HG03520 (cell line): ENCODE data around the gene KRT77.

Source experiments
- ATAC-seq: cut with Tn5 transposase; IDR thresholded peaks from one replicate; pipeline ENCODE4 v1.9.1; 2021; ENCODE audit warnings: mild to moderate bottlenecking, moderate library complexity; ENCODE audit not compliant: unreplicated experiment

The KRT77 gene

DNA sequence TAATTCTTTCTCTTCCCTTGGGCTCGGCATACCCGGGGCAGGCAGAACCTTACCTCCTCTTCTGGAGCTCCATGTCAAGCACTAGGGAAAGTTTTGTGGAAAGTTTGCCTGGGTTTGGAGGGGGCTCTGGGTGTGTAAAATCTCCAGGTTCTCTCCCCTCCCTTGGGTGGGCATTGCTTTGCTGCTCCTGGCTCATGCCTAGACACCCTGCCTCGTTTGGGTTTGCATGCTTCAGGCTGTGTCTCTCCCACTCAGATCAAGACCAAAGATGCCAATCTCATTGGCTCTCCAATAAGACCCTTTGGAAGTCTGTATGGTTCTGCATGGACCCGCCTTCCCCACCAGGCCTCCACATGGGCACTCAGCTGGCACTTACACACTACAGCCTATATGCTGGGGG is 45.1 kb downstream of the KRT77 start:
- ATAC-seq: no peak

DNA sequence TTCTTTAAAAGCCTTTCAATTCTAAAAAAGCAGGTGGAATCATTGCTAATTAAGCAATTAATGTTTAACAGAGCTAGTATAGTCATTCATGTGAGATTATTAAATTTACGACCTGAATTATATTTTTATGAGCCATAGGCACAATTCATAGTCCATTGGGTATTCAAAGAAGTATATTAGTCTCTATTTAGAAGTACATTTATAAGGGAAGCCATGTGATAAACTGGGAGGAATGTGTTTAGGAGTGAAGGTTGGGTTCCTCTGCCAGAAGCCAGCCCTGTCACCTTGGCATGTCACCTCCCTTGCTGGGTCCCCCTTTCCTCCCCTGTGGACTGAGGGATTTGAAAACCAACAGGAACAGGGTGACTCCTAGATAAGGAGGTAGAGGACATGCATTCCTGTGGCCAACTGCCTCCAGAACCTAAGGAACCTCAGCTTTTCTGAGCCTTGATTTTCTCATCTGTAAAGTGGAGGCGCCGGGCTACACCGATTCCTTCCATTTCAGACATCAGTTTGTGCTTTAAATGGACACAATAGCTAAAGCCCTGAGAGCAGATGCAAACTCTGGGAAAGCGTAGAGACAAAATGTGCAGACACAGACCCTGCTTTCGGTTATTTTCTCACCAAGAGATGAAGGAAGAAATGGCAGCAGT is 45.9 kb downstream of the KRT77 start:
- no peak for ATAC-seq

DNA sequence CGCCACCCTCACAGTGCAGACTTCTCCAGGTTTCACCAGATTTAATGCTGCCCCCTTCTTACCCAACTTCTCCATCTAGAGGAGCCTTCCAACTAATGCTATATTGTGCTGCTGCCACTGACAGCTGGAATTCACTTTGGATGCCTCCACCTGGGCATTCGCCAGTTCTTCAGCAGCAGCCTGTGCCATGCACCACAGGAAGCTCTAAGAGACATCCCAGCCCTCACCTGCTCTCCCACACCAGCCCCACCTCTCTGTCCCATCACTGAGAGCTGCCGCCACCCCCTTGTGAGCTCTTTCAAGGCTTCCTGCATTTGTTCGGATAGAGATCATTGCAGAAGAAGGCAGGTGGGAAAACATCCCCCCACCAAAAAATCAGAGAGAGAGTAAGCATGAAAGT is 46.7 kb downstream of the KRT77 start:
- no peak for ATAC-seq

DNA sequence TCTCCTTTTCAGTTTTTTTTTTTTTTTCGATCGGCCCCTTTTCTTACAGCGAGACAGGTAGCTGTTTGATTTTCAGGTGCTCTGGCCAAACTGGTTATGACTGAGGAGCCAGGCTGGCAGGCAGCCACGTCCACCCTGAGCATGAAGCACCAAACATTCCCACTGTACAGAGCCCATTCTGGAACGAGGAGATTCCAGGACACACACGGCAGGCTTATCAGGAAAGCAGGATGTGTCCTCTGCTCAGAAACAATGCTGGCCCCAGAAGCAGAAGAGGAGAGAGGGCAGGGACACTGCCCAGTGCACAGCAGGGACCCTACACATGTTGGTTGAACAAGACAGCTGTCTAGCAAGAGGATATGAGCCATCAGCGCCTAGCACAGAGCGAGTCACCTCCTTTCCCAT is 47.6 kb downstream of the KRT77 start:
- ATAC-seq: no peak

DNA sequence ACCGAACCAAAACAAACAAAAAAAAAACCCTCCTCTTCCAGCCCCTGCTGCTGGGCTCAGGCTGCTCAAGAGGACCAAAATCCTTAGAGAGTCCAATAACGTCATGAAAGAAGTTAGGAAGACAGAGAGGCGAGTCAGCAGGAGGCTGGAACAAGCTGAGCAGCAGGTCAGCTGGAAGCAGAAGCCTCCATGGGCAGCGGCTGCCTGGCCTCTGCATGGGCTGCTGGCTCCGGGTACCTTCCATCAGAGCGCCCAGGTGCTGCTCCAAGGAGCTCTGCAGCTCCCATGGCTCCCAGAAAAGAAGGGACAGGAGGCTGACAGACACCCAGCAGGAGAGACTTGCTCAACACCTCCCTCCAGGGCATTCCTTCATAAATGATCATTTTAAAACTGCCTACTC is 48.1 kb downstream of the KRT77 start:
- no peak for ATAC-seq

DNA sequence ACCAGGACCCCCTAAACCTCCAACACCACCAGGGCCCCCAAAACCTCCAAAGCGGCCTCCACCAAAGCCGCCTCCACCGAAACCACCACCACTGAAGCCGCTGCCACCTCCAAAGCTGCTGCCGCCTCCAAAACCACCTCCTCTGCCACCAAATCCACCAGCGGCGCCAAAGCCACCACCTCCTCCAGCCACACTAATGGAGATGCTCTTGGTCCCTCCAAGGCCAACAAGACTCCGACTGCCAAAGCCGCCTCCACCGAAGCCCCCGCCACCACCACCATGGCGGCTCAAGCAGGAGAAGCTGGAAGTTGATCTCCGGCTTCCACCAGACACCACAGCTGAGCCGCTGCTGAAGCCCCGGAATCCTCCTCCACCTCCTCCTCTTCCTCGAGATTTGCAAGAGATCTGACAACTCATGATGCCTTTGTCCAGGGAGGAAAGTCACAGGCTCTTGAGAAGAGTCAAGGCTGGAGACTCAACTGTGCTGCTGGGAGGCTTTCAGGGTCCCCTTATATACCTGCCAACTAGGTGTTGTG is 51.5 kb downstream of the KRT77 start, which contains the start of gene KRT2:
Gene KRT2 (minus strand): TSS at position 486 of the 536 bp plus-strand sequence. CDS start 69 bp downstream, at position 417.
- no peak for ATAC-seq

DNA sequence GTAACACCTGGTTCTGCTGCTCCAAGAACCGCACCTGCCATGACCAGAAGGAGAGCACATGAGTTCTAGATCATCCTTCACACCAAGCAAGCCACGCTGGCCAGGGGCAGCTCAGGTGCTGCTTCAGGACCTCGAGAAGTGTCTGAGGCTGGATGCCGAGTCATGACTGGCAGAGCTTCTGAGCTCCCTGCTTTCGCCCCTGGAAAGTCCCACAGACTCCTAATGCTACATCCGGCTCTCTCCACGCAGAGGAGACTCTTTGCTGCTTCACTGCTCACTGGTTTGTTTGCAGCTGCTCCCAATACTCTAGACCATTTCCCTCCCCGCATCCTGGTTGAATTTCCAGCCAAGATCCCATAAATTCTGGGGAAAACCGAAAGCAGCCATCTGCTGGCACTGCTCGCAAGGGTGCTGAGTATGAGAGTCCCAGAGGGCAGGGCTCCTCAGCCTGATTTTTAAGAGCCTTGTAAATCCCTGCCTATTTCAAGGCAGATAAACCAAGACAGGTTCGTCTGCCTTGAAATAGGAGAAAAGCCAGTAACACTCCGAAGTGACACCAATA is 52.7 kb downstream of the KRT77 start:
- no peak for ATAC-seq

DNA sequence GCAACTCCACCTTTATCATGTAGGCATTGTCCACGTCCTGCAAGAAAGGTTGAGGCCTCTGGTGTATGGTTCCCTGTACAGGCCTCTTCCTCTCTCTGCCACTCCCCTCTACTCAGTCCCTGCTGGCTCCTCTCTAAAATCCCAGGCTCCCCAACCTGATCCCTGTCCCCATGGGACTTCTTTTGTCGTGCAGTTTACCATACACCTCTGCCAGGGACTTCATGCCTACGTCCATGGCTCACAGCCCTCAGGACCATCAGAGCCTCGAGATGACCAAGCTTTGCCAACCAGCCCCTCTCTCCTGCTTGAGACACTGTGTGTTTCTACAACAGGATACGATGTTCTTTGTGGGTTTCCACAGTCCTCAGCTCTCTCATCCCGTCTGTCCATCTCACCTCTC is 54.3 kb downstream of the KRT77 start:
- no peak for ATAC-seq

DNA sequence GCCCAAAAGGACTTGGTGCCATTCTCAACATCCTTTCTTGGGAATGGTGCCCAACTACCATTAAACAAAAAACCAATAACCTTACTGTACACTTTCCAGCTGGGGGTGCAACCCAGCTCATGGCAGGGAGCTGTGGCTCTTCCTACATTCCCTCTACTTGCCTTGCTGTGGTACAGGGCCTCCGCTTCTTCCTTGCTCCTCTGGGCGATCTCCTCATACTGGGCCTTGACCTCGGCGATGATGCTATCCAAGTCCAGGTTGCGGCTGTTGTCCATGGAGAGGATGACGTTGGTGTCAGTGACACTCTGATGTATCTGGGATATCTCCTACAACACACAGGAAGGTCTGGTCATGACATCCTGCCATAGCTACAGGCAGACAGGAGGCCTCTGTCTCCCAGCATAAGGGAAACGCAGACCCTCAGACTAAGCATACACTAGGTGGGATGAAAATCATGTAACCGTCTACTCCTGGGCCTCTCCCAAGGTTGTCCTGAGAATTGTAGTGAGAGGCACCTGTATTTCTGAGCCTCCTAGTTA is 55.2 kb downstream of the KRT77 start:
- no peak for ATAC-seq

DNA sequence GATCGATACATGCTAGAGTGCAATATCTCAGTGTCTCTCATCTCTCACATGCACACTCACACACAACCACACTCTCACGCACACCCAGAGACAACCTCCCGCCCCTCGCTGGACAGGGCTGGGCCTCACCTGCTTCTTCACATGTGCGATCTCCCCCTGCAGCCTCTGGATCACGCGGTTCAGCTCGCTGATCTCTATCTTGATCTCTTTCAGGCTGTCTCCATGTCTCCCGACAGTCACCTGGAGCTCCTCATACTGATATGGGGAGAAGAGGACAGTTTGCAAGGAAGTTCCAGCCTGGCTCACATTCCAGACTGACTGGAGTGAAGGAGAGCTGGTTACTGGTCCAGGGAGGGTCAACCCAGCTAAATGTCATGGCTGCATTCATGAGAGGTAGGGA is 55.7 kb downstream of the KRT77 start:
- no peak for ATAC-seq

DNA sequence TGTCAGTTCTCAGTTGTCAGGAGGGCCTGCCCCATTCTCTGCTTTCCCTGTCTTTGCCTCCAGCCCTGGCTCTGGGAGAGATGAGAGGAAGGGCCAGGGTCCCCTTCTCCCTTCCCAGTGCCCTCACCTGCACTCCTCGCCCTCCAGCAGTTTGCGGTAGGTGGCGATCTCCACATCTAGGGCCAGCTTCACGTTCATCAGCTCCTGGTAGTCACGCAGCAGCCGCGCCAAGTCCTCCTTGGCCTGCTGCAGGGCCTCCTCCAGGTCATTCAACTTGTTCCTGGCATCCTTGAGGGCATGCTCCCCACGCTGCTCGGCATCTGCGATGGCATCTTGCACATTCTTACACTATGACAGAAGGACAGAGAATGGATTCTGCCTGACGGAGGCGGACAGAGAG is 56.7 kb downstream of the KRT77 start:
- no peak for ATAC-seq

DNA sequence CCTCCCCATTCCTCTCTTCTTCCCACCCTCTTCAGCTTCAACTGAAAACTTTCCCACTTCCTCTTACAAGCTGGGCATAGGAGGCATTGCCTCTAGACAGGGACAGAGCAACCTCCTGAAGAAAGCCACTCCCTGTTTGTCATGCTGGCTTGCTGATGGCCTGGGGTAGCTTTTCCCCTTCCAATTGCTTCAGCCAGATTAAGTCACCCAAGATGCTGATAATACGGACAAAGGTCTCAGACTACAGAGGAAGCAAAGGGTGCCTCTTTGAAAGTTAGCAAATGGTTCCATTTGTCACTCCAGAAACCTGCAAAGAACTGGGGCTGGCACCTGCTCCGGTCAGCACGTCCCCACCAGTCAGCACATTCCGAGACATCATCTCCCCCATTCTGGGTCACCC is 57.3 kb downstream of the KRT77 start:
- no peak for ATAC-seq

DNA sequence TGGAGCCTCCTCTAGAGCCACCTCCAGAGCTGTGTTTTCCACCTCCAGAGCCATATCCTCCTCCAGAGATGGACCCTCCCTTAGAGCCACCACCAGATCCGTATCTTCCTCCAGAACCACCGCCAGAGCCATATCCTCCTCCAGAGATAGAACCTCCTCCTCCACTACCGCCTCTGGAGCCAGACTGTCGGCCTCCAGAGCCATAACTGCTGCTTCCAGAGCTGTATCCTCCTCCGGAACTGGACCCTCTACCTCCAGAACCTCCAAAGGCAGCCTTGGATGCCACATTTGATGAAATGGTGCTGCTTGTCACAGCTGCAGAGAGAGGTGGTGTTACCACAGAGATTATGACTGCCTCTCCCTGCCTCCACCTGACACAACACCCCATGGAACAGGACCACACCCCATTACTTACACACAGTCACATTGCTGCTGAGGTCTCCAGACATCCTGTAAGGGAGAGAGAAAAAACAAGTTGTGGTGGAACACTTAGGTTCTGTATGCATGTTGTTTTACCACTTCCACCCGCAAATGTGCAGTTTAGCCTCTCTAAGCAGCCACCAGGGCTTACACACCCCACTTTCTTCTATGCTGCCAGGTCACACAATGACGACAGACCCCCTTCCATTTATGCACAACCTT is 58.1 kb downstream of the KRT77 start:
- ATAC-seq: no peak

DNA sequence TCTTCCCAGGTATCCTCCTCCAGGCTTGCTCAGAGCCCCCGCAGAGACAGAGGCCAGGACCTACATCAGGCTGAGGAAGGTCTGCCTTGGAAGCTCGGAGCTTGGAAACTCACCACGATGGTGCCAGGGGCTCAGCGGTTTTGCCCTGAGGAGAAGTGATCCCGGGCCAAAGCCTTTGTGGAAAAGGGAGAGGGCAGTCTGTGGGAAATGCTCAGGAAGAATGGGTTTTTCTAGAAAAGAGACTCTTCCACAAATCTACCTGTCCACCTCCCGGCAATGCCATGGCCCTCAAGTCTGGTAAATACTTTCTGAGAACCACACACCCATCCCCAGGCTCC is 59.3 kb downstream of the KRT77 start:
- ATAC-seq: no peak

DNA sequence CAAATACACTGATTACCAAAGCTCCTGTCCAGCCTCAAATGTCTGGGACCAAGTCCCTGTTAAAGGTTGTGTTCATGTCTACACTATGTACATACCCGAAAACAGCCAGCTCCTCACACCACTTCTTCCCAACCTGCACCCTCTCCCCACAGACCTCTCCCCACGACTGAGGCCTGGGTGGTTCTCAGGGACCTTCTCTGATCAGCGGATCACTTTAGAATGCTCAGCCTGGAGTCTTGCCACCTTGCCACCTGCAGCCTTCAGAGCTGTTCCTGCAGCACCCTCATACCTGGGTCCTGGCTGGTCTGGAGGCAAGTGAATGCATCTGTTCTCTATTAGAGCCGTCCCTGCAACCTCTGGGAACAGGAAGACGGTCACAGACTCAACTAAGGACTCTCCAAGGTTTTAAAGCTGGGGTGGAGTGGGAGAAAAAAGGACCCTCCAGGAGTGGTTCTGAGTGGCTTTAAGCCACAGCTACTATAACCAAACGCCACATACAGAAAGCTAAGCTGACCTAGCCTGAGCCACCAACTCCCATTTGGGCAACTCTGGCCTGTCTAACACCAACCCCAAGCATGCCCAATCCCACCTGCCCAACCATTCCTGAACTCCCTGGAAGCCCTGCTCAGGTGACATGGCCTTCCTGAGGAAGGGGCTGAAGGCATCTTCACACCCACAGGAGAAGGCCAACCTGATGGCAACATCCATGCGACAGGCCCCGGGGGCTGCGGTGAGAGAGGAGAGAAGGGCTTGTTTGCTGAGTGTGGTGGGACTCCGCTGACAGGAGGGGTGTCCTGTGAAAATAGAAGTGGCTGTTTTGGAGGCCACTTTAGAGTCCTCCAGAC is 59.9 kb downstream of the KRT77 start:
- no peak for ATAC-seq

DNA sequence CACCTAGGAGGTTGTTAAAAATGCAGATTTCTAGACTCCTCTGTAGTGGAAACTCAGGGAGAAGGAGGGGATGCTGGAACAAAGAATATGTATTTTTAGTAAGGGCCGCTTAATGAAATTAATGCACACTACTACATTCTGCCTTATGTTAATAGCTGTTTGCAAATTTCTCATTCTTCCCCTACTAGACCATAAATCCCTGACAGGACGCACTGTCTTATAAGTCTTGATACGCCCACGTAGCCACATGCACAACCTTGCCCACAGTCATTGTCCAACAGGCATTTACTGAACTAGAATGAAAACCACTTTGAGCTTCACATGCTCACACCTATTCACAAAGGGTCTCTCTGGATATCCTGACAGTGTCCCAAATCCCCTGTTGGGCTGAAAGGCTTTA is 61.9 kb downstream of the KRT77 start:
- no peak for ATAC-seq
